WERI-Rb-1 (cell line): ENCODE results near the gene UTF1.

Source experiments
- DNase-seq: peaks from one replicate; pipeline ENCODE4 v3.0.0-alpha.2; 2020
- H3K27ac ChIP-seq: fragments of 250-450 bp; sonication (Bioruptor Pico); 2 replicates; pipeline ENCODE4 v1.5.1; 2020; ENCODE audit warnings: mild to moderate bottlenecking, moderate library complexity
- H3K27me3 ChIP-seq: fragments of 250-450 bp; sonication (Bioruptor Pico); 2 replicates; pipeline ENCODE4 v1.5.1; 2021; ENCODE audit warnings: mild to moderate bottlenecking, low read depth, moderate library complexity; ENCODE audit not compliant: insufficient read depth, severe bottlenecking
- H3K36me3 ChIP-seq: fragments of 250-450 bp; sonication (Bioruptor Pico); 2 replicates; pipeline ENCODE4 v1.5.1; 2020; ENCODE audit warnings: mild to moderate bottlenecking, moderate library complexity
- H3K4me3 ChIP-seq: 2 replicates; pipeline ENCODE4 v1.5.1; 2011; ENCODE audit warnings: low read depth, mild to moderate bottlenecking, control low read depth, low read length
- H3K9me3 ChIP-seq: fragments of 250-450 bp; sonication (Bioruptor Pico); 2 replicates; pipeline ENCODE4 v1.5.1; 2021; ENCODE audit warnings: mild to moderate bottlenecking, moderate library complexity; ENCODE audit not compliant: severe bottlenecking
- CTCF ChIP-seq: IDR thresholded peaks from 2 replicates; pipeline ENCODE4 v1.5.1; 2011; ENCODE audit warnings: low read depth, mild to moderate bottlenecking, control low read depth, inconsistent platforms, low read length

UTF1 gene

GRCh38 chr10:133195096-133195495 lies 34.9 kb upstream of the UTF1 start:
- Histone ChIP-seq H3K27me3 (no peaks in the 10 kb centered on the region), H3K27ac (no peak overlapping the region), H3K4me3 (no peak overlapping the region), H3K9me3 (peaks cover 9% of the 10 kb centered on the region), H3K36me3 (no peaks in the 10 kb centered on the region)
- no peak for DNase-seq
- TF ChIP-seq CTCF = no peak

- no peak for DNase-seq
- no peak for TF ChIP-seq CTCF
- Histone ChIP-seq H3K36me3 (no peaks in the 10 kb centered on the region), H3K9me3 (peaks cover 9% of the 10 kb centered on the region), H3K27me3 (no peaks in the 10 kb centered on the region), H3K27ac (no peak overlapping the region), H3K4me3 (no peak overlapping the region)
Observed at GRCh38 chr10:133195611-133196010, 34.4 kb upstream of the UTF1 start.

GRCh38 chr10:133196221-133196915 lies 33.6 kb upstream of the UTF1 start:
- no peak for TF ChIP-seq CTCF
- H3K9me3 ChIP-seq = peaks cover 9% of the 10 kb centered on the region
- no peaks in the 10 kb centered on the region for H3K36me3 ChIP-seq
- no peak overlapping the region for H3K27ac ChIP-seq
- H3K4me3 ChIP-seq = no peak overlapping the region
- DNase-seq = no peak
- H3K27me3 ChIP-seq = no peaks in the 10 kb centered on the region

- Histone ChIP-seq H3K4me3 (no peak overlapping the region), H3K27ac (no peak overlapping the region), H3K27me3 (no peaks in the 10 kb centered on the region), H3K36me3 (no peaks in the 10 kb centered on the region), H3K9me3 (peaks cover 4% of the 10 kb centered on the region)
- TF ChIP-seq CTCF = peak; percentile 29; the same call in 1 of the 2 replicates
- no peak for DNase-seq
Observed at GRCh38 chr10:133196936-133197758, 32.9 kb upstream of the UTF1 start.

GRCh38 chr10:133197786-133198185 lies 32.2 kb upstream of the UTF1 start:
- Histone ChIP-seq H3K36me3 (no peaks in the 10 kb centered on the region), H3K27ac (no peak overlapping the region), H3K4me3 (no peak overlapping the region), H3K27me3 (no peaks in the 10 kb centered on the region), H3K9me3 (no peaks in the 10 kb centered on the region)
- no peak for TF ChIP-seq CTCF
- no peak for DNase-seq
